ENCODE measurements around the gene PCDHB15.
"Not testable (repeated sequence)": the region's sequence is repeated elsewhere in the genome, so short reads cannot be mapped to it uniquely, and the experiment has no call there.

- TF ChIP-seq CTCF (IDR thresholded peaks at IDR 0.05); MAZ (IDR thresholded peaks at IDR 0.05; ENCODE audit: borderline replicate concordance, low read depth, low read length); CHD2 (IDR thresholded peaks at IDR 0.05; ENCODE audit: low read length, partially characterized antibody); POLR2A (IDR thresholded peaks at IDR 0.05; ENCODE audit: low read length); SMC3 (IDR thresholded peaks at IDR 0.05); BHLHE40 (IDR thresholded peaks at IDR 0.05; ENCODE audit: low read depth, low read length); CBX2 (IDR thresholded peaks at IDR 0.05; ENCODE audit: borderline replicate concordance, low read depth): not testable (repeated sequence)
Measured at GRCh38 chr5:141201126-141201525, 44.1 kb upstream of the PCDHB15 start.

All from A549 (cell line).